GM21526 (cell line): ENCODE data around the gene TEX30.
A peak's percentile ranks its signal among the peaks of the same experiment; 100 is the strongest.

Experiments
- ATAC-seq: cut with Tn5 transposase; IDR thresholded peaks from one replicate; pipeline ENCODE4 v1.9.1; 2021; ENCODE audit warnings: moderate library complexity; ENCODE audit not compliant: unreplicated experiment, low FRiP score

Gene TEX30

DNA sequence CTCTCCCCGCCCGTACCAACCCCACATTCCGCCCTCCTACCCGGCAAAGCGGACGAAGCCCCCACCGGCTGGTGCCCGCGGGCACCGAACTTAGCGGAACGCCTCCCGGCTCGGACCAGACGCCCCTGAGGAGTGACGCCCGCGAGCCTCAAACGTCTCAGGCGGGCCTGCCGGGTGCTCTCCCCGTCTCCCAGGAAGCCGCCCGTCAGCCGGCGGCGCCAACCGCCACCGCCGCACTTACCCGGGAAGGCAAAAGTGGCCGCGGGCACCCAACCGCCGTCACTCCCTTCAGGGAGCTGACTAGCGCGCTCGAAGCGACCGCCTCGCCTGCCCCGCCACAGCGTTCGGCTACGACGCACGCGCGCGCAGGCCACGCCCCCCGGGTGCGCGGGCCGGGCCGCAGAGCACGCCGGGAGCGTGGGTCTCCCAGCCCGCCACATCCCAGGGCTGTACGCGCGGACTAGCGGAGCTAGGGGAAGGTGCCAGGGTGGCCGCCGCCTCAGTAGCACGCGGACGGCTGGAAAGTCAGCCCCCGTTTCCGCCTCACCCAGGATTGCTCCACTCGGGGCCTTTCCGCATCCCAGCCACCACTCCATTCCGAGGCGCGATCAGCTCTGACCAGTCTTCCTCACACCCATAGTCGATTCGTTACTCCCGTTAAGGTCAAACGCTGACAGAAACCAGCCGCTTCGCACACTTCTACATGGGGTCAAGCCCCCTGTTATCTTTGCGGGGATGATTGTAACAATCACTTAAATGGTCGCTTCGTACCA, at the start of gene TEX30:
TSS of gene TEX30 (minus strand) at position 346 of the 773 bp plus-strand sequence. CDS start 3,760 bp downstream, outside the sequence.
- peak; percentile 96 for ATAC-seq

DNA sequence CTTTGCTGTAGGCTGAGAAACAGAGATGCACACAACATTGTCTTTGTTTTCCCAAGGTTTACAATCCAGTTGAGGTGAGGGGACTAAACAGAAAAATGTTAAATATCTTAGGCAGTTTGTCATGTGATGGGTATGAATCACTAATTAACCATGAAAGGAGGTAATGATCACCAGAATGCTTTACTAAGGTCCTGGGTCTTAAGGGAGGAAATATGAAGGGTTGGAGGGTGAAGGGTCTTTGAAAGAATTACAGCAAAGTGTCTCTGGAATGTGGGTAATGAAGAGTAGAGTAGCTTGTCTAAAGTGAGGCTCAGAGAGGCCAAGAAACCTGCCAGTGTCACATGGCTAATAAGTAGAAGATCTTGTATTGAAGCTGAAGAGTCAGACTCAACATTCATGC, 44.3 kb upstream of the TEX30 start:
- no peak for ATAC-seq

DNA sequence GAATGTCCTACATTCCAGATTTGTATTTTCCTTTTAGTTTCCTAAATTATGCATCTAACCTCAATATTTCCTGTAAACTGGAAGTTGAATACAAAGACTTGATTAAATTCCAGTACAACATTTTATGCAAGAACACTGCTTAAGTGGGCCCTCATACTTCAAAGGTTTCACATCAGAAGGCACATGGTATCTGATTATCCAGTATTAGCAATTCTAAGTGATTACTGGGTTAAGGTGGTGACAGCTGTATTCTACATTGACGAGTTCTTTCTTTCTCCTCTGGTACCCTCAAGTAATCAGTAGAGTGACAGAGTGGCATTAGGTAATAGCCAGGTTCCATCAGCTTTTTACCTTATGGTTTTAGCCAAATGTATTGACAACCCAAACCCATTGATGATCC, 43.7 kb upstream of the TEX30 start:
- ATAC-seq: no peak

DNA sequence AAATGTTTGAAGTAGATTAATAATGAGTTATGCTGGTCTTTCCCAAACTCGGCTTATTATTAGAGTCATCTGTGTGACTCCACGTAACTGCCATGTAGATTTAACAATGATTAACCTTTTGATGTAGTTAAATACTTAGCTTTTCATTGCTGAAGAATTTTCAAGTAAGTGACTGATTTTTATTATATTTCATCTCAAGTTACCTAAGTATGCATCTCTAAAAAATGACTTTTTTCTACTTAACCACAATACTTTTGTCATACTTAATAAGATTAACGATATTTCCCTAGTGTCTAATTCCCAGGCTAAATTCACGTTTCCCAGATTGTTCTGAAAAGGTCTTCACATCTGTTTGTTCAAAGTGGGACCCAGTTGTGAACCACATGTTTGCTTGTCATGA, 43.1 kb upstream of the TEX30 start:
- no peak for ATAC-seq

DNA sequence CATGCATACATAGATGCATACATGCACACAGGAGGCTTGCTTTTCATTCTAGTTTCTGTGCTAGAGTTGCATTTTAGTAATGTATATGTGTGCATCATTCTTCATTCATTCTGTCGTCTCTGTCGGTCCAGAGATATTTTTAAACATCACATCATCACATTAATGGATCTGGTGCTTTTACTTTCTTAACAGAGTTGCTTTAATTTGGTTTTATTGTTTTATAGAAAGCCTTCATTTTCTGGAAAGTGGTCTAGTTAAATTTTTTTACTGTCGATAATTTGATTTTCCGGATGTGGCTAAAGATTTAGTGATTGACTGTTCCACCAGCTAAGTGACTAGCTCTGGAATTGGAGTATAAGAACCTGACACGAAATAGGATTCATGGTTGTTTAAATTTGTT, 42.2 kb upstream of the TEX30 start:
- no peak for ATAC-seq

DNA sequence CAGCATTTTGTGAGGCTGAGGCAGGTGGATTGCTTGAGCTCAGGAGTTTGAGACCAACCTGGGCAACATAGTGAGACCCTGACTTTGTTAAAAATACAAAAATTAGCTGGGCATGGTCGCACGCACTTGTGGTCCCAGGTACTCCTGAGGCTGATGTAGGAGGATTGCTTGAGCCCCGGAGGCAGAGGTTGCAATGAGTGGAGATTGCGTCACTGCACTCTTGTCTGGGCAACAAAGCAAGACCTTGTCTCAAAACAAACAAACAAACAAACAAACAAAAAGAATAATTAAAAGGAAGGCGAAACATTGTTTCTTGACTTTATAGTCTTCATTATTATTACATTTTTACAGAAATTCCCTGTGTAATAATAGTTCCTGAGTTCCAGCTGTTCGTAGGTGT, 41.2 kb upstream of the TEX30 start:
- no peak for ATAC-seq

DNA sequence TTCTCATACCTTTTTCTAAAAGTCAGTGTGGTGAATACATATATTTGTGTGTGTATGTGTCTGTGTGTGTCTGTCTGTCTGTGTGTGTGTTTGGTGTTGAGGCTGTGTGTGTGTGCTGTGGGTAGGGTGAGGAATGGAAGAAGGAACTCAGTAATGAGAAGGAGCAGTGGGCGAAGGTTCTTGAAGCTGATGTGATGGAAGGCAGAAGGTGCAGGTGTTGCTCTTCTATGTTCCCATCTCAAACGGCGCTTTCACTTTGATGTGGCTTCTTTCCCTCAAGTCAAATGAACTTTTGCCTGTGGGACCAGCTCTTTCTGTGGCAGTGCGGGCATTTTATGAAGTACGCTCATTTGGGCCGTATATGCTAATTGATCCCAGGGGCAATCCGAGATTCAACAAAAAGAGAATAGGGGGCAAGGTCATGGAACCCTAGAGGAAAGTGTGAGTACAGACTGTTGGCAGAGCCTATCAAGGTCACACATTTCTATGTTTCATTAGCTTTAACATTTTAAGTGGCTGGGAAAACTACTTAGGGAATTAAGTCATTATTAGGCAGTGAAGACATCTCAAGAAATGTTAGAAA, 40.5 kb upstream of the TEX30 start:
- peak; percentile 62 for ATAC-seq

DNA sequence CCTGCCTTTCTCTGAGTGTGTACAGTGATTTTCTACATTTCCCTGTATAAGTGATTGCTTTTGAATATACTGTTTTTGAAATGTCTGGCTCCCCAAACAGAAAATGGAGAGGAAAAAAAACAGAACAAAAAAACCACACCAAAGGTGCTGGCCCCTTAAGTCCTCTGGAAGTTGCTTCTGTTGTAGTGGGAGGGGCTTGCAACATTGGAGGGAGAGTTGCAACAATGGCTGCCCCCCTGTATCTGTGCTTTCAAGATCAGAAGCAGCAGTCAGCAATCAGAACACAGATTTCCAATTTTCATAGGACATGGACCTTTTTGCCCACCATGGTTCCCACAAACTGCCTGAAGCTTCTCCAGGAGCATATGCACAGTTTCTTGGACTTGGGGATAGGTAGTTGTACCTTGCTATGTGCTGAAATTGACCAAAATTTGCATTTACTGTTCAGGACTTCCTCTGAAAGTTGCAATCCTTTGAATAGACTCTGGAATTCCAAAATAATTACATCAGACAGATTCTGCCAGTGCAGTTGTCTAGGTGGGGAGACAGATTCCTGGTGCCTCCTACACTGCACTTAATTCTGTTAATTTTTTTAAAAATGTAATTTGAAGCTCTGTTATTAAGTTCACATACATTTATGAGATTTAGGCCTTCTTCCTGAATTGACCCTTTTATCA, 39.2 kb upstream of the TEX30 start:
- no peak for ATAC-seq

DNA sequence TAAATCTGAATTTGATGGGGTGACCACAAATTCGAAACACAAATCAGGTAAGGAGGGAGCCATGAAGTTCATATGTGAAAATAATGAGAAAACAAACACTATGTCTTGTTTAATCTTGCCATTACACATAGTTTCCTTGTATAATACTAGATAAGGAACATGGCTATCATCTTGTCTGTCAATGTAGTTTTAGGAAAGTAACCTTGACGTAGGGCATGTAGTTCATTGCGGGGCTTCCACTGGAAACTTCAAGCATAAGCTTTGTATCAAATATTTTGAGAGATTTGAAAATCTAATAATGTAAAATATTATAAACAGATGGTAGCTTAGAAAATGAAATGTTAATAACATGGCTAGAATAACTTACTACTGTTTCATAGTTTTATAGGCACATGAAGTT, 34.1 kb upstream of the TEX30 start:
- no peak for ATAC-seq

DNA sequence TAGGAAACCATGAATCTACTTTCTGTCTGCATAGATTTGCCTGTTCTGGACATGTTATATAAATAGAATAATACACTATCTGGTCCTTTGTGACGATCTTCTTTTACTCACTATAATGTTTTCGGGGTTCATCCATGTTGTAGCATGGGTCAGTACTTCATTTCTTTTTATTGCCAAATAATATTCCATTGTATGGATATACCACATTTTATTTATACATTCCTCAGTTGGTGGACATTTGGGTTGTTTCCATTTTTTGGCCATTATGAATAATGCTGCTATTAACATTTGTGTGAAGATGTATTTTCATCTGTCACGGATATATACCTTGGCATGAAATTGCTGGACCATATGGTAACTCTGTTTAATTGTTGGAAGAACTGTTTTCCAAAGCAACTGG, 32.1 kb upstream of the TEX30 start:
- ATAC-seq: no peak

DNA sequence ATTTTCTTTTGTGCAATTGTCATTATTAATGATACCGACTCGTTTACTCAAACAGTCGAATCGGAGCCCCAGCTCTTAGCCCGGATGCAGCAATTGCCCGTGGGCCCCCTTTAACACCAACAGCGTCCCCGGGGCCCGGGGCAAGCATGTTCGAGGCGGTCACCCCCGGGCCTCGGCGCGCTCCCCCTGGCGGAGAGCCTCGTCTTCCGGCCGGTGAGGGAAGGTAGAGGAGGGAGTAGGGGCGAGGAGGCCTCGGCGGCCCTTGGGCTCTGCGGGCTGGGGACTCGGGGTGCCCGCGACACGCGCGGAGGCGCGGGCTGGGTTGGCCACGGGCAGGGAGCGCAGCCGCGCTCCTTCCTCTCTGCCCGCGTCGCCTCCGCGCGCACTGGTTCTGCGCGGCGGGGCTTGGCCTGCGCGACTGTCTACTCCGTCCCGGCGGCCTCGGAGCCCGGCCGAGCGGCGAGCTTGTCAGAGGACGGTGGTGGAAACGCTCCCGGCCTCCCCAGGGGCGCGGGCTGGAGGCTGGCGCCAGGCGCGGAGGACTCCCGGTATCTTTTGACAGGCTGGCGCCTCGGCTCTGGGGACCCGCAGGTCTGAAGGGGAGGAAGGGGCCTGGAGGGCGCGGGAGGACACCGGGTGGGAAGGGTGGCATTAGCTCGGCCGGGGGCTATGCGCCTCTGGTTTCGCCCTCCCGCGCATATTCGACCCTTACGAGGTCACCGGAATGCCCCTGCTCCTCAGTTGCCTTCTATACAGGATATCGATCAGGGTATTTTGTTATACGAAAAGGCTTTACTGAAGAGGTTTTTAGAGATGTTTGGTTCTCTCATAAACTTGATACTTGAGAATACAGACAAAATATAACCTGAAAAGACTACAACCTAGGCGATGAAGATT, 26.8 kb upstream of the TEX30 start:
- peak; percentile 77 for ATAC-seq

DNA sequence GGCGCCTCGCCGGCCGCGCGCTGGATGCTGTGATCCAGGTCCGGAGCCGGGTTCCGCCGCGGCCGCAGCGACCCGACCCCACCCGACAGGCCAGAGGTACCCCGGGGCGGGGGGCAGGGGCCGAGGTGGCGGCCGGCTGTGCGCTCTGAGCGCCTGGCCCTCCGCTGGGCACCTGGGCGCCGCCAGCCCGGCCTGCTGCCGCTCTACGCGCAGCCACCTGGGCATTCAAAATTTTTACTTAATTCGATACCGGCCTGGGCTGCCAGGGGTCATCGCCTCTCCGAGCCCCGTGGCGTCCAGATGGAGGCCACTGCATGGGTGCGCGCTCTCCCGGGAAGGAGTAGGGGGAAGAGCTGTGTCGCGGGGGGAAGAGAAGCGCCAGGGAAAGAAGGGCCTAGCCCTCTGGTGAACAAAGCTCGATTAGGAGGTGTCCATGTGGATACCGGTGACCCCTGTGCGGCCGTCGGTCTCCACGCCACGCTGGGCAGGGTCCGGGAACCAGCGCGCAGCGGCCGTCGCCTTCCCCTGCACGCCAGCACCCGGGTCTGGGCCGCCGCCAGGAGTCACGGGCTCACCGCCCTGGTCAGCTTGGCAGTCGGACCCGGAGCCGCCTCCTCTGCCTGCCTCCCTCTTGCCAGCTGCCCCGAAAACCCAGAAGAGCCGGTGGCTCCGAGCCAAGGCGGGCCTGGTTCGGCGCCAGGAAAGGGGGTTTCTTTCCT, 26.0 kb upstream of the TEX30 start:
- peak; percentile 2 for ATAC-seq

DNA sequence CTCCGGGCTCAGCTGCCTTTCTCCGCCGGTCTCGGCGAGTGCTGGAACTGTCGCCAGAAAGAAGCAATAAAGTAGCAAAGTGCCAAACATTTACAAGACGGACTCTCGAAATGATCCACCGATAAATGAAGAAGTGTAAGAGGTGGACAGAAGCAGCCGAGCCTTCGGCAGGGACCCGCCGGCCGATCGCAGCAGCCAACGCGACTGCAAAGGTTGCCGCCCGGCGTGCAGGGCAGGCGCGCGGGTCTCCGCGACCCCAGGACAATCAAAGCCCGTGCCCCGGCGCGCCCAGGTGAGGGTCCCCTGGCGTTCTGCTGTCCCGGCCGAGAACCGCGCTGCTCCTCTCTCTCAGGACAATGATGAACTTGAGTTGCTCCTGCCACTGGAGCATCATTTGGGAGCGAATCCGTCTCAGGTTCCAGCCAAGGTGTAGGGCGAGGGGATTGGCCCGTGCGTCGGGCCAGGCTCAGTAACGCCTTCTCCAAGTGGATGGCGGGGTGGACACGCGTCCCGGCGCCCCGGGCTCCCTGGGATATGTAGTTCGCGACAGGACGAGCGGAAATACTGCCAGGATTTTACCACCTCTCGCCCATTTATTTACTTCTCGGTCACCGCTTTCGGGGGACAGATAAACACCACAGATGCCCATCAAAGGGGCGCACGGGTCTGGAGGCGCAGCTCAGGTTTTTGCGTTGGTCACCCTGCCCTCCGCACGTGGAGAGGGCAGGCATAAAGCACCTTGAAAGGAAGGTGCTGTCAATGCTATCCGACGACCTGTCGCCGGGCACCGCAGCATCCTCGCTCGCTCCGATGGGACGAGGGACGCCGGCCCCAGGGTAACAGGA, 25.2 kb upstream of the TEX30 start, which contains the start of the genes BIVM and POGLUT2:
TSS of gene BIVM (plus strand) at position 539 of the 845 bp plus-strand sequence. CDS start 8,149 bp downstream, outside the sequence.
TSS of gene POGLUT2 (minus strand) at position 396 of the 845 bp plus-strand sequence. CDS start at position 90, 306 bp downstream.
- peak; percentile 80 for ATAC-seq

DNA sequence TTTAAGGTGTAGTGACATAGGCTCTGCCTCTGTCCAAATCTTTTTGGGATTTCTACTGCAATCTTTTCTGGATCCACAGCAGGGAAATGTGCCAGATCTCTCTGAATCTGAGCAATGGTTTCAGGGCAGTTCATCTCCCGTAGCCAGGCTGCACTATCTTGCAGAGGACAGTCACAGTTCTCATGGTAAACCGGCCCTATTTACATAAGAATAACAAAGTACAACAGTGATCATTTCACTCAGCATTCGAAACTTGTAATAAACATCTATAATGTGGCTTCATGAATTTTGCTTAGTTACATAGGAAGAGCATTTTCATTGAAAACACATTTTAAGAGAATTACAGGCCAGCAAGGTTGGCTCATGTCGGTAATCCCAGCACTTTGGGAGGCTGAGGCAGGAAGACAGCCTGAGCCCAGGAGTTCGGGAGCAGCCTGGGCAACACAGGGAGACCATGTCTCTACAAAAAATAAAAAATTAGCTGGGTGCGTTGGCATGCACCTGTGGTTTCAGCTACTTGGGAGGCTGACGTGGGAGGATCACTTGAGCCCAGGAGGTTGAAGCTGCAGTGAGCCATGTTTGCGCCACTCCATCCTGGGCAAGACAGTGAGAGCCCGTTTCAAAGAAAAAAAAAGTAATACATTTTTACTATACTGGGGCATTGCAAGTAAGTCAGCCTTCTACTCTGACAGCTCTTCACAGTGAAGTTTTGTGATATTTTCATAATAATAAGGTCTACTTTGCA, 20.2 kb upstream of the TEX30 start:
- ATAC-seq: no peak

DNA sequence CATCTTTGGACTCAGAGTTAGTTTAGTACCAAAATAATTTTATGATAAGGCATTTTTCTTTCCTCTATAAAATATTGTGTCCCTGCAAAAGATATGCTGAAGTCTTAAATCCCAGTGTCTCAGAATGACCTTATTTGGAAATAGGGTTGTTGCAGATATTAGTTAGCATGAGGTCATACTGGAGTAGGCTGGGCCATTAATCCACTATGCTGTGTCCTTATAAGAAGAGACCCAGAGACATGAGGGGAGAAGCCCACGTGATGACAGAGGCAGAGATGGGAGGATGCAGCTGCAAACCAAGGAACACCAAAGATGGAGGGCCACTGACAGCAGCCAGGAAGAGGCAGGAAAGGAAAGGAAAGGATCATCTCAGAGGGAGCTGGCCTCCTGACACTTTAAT, 18.8 kb upstream of the TEX30 start:
- no peak for ATAC-seq

DNA sequence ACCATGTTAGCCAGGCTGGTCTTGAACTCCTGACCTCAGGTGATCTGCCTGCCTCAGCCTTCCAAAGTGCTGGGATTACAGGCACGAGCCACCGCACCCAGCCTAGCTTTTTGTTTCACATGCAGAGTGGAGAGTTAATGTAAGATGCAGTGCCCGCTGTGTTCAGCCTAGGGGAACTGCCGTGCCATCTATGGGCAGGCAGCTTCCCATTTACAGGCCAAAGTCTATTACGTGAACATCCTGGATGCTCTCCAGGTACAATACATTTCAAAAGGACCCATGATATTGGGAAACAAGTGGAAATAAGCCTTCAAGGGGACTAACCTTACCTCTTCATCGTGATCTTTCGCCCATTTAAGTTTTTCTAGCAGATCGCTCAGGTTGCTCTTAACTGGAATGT, 15.1 kb upstream of the TEX30 start:
- no peak for ATAC-seq

DNA sequence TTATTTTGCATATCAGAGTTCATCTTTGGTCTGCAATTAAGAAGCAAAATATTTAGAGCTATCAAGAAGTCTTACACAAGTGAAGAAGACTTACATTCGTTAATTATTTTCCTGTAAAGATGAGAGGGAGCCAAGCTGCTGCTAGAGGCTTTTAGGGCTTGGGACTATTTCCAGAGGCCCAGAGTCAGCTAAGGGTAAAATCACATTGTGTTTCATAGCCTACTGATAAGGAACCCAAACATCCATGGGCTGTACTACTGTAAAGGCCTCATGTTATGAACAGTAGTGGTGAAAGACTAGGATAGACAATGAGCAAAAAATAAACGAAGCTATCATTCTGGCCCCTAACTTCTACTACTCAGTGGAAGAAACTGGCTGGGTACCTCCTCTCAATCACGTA, 10.9 kb upstream of the TEX30 start:
- ATAC-seq: no peak

DNA sequence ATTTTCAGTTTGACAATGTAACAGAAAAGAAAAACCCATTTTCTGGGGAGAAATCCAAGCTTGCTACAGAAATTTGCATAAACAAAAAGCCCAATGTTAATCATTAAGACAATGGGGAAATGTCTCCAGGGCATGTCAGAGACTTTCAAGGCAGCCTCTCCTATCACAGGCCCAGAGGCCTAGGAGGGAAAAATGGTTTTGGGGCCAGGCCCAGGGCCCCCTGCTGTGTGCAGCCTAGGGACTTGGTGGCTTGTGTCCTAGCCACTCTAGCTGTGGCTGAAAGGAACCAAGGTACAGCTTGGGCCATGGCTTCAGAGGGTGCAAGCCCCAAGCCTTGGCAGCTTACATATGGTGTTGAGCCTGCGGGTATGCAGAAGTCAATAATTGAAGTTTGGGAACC, 8.0 kb upstream of the TEX30 start:
- no peak for ATAC-seq
